HG03378 (cell line): ENCODE data around the gene CALML6.
"Not testable (repeated sequence)": the region's sequence is repeated elsewhere in the genome, so short reads cannot be mapped to it uniquely, and the experiment has no call there.

Experiments
- ATAC-seq: cut with Tn5 transposase; IDR thresholded peaks from one replicate; pipeline ENCODE4 v1.9.1; 2021; ENCODE audit warnings: mild to moderate bottlenecking, moderate library complexity; ENCODE audit not compliant: unreplicated experiment

CALML6 gene, protein sequence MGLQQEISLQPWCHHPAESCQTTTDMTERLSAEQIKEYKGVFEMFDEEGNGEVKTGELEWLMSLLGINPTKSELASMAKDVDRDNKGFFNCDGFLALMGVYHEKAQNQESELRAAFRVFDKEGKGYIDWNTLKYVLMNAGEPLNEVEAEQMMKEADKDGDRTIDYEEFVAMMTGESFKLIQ

GRCh38 chr1:1914971-1915692 is at the start of gene CALML6:
Gene CALML6, plus strand, starts transcription at chr1:1915260. Its CDS starts 21 bp downstream, at chr1:1915281.
- ATAC-seq, result no peak

- ATAC-seq, result no peak
These were observed 47.9 kb upstream of the CALML6 start for GRCh38 chr1:1867164-1867563.

GRCh38 chr1:1869469-1869868 is 45.6 kb upstream of the CALML6 start:
- no peak for ATAC-seq

DNA sequence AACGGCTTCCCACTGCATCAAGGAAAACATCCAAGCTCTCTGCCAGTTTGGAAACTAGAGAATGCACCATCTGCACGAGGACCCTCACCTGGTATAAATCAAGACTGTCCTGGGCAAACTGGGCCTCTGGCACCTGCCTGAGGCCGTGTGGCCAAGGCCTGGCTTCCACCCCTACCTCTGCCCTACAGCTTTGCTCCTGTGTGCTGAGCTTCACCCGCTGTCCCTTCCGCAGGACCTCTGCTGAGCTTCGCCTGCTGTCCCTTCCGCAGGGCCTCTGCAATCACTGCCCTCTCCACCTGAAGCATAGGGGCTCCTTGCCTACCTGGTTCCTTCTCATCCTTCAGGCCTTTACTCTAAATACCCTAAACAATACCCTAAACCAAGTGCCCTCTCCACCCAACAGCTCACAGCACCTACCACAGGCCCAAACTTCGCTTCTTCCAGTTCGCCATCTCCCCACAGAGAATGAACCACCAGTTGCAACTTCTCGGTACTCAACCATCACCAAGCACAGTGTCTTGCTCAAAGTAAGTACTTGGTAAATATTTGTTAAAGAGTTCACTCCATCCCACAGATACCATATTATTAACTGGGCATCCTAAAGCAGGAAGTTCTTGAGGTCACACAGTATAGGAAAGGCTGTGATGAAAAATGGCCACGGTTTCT is 42.6 kb upstream of the CALML6 start:
- no peak for ATAC-seq

- no peak for ATAC-seq
These were observed 41.9 kb upstream of the CALML6 start for GRCh38 chr1:1873186-1873585.

- no peak for ATAC-seq
These were observed 40.2 kb upstream of the CALML6 start for GRCh38 chr1:1874901-1875300.

GRCh38 chr1:1875932-1876331 is 39.1 kb upstream of the CALML6 start:
- no peak for ATAC-seq

DNA sequence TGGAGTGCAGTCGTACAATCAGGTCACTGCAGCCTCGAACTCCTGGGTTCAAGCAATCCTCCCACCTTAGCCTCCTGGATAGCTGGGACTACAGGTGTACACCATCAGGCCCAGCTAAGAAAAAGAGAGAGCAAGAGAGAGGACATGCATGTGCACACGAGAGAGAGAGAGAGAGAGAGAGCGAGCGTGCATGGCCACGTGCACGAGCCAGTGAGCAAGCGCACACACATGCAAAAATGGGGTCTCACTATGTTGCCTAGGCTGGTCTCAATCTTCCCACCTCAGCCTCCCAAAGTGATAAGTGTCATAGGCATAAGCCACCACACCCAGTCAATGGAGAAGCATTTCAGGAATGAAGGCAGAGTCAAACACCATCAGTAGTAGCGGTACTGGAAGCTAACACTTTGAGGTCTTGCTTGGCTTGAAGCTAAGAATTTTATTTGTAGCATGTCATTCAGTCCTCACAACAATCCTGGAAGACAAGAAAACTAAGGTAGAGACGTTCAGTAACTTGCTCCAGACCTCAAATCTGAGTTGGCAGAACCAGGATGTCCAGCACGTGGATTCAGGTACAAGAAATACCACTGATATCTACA is 38.6 kb upstream of the CALML6 start:
- ATAC-seq, result no peak

- ATAC-seq, result no peak
These were observed 37.1 kb upstream of the CALML6 start for GRCh38 chr1:1877865-1878436.

DNA sequence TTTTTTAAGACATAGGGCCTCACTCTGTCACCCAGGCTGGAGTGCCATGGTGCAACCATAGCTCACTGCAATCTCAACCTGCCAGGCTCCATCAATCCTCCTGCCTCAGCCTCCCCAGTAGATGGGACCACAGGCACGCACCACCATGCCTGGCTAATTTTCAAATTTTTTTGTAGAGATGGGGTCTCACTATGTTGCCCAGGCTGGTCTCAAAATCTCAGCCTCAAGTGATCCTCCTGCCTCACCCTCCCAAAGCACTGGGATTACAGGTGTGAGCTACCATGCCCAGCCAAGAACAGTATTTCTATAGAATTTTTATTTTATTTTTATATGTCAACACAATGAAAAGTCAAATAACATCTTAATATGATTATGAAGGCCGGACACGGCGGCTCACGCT is 35.1 kb upstream of the CALML6 start:
- ATAC-seq, result no peak

DNA sequence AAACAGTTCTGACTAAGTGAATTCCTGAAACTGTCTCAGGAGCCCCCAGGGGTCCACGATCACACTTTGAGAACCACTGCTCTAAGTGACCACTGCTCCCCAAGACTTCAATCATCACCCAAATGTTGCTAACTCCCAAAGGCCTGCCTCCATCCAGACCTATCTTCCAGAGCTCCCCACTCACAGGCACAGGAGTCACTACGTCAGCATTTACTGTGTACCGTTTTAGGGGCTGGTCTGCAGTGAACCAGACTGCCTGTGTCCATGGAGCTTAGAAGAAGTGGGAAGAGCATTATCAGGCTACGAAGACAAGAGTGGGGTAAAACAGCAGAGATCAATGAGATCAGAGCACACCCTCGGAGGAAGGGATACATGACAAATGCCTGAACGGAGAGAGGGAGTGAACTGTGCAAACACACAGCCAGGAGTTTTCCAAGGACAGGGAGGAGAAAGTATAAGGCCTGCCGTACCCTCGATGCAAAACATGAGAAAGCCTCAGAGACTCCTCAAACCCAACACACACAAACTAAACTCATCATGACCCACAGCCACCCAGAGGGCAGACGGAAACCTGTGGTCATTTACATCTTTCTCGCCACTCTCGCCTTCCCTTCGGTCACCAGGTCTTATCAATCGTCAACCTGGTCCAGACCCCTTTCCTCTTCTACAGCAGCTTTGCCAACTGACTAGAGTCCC is 34.3 kb upstream of the CALML6 start:
- no peak for ATAC-seq

- no peak for ATAC-seq
These were observed 33.3 kb upstream of the CALML6 start for GRCh38 chr1:1881727-1882126.

- ATAC-seq, result no peak
These were observed 31.8 kb upstream of the CALML6 start for GRCh38 chr1:1883092-1883873.

DNA sequence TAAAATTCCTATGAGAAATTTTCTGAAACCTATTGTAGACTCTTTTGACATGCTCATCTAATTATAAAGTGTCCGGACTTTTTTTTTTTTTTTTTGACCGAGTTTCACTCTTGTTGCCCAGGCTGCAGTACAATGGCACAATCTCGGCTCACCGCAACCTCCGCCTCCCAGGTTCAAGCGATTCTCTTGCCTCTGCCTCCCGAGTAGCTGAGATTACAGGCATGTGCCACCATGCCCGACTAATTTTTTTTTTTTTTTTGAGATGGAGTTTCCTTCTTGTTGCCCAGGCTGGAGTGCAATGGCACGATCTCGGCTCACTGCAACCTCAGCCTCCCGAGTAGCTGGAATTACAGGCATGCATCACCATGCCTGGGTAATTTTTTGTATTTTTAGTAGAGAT is 31.2 kb upstream of the CALML6 start:
- not testable (repeated sequence) for ATAC-seq

- no peak for ATAC-seq
These were observed 25.8 kb upstream of the CALML6 start for GRCh38 chr1:1889090-1889750.

DNA sequence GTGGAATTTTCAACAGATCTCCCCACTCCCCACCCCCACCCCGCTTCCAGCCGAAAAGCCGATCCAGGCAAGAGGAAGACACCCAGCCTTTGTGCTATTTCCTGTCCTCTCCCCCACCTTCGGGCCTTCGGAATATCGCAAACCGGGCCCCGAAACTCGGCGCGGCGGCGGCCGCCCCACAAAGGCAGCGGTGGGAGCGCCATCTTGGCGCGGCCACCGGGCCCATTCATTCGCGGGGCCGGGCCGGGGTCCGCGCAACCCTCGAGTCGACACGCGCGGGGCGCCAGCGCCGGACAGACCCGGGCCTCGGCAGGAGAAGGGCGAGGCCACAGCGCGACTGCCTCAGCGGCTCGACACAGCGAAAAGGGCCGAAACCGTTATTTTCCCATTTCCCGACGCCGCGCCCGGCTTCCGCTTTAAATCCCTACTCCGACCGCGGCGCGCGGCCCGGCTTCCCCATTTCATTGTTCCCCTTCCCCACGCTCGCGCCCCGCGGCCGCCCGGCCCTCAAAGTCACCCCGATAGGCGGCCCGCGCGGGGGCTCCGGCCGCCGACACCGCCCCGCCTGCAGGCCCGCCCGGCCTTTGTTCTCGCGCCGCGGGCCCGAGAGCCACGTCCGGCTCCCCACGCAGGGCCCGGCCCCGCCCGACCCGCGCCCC is 25.1 kb upstream of the CALML6 start:
- no peak for ATAC-seq

- no peak for ATAC-seq
These were observed 24.3 kb upstream of the CALML6 start, which contains the start of gene GNB1 for GRCh38 chr1:1890506-1891348. Gene GNB1, minus strand, starts transcription at chr1:1891087. Its CDS starts 65,634 bp downstream, at chr1:1825453.
